Liver (tissue), 9 donors: ENCODE data around the gene CEMIP. TPM values are rescaled to one million over a fixed set of nuclear protein-coding genes. Genes with fewer than 3 reads are reported as not detected.

Source experiments
- DNase-seq: peaks from one replicate; pipeline ENCODE4 v3.0.0-alpha.2; 2017; ENCODE audit warnings: low spot score
- H3K27ac ChIP-seq, 2 donors: one replicate each; pipeline ENCODE4 v1.7.0; 2013; ENCODE audit warnings: inconsistent platforms in 2 of 2, low read length in 2 of 2, control low read depth in 1 of 2, low read depth in 1 of 2, mild to moderate bottlenecking in 1 of 2
- H3K27me3 ChIP-seq, 4 donors: one replicate each; pipeline versions ENCODE4 v1.6.1 to v1.7.0; 2013; ENCODE audit warnings: low read length in 3 of 4, inconsistent platforms in 1 of 4, mild to moderate bottlenecking in 1 of 4, moderate library complexity in 1 of 4; ENCODE audit not compliant: control insufficient read depth in 4 of 4, insufficient read depth in 4 of 4
- H3K36me3 ChIP-seq, 4 donors: one replicate each; pipeline versions ENCODE4 v1.6.1 to v1.7.0; 2013; ENCODE audit warnings: low read length in 3 of 4, mild to moderate bottlenecking in 3 of 4, low read depth in 1 of 4, moderate library complexity in 1 of 4; ENCODE audit not compliant: control insufficient read depth in 4 of 4, insufficient read depth in 3 of 4
- H3K4me1 ChIP-seq, 4 donors: one replicate each; pipeline versions ENCODE4 v1.6.1 to v1.7.0; 2013; ENCODE audit warnings: low read length in 3 of 4, mild to moderate bottlenecking in 3 of 4, moderate library complexity in 1 of 4; ENCODE audit not compliant: control insufficient read depth in 4 of 4, insufficient read depth in 4 of 4
- H3K4me3 ChIP-seq, 3 donors: one replicate each; pipeline versions ENCODE4 v1.6.1 to v1.7.0; 2013; ENCODE audit warnings: low read length in 3 of 3, control low read depth in 1 of 3, low read depth in 1 of 3, mild to moderate bottlenecking in 1 of 3
- H3K9ac ChIP-seq, 2 donors: one replicate each; pipeline ENCODE4 v1.7.0; 2013; ENCODE audit warnings: low read length in 2 of 2, mild to moderate bottlenecking in 2 of 2, moderate library complexity in 2 of 2, control low read depth in 1 of 2, low read depth in 1 of 2
- H3K9me3 ChIP-seq, 4 donors: one replicate each; pipeline versions ENCODE4 v1.6.1 to v1.7.0; 2013; ENCODE audit warnings: low read length in 3 of 4; ENCODE audit not compliant: control insufficient read depth in 4 of 4
- EGR1 ChIP-seq, 2 donors: IDR thresholded peaks; 2 replicates each; pipeline ENCODE4 v1.6.1; 2016 to 2018; ENCODE audit warnings: antibody characterized with exemption in 2 of 2, low read depth in 2 of 2
- FOXA1 ChIP-seq: IDR thresholded peaks from 2 replicates; pipeline ENCODE4 v1.6.1; 2016; ENCODE audit warnings: antibody characterized with exemption
- FOXA2 ChIP-seq: IDR thresholded peaks from 2 replicates; pipeline ENCODE4 v1.6.1; 2016; ENCODE audit warnings: antibody characterized with exemption
- GABPA ChIP-seq, 2 donors: IDR thresholded peaks in 1 of 2; conservative IDR thresholded peaks in 1 of 2; 2 replicates each; pipeline ENCODE4 v1.6.1; 2016; ENCODE audit warnings: antibody characterized with exemption in 2 of 2, mild to moderate bottlenecking in 1 of 2, moderate library complexity in 1 of 2
- JUND ChIP-seq, 2 donors: IDR thresholded peaks; 2 replicates each; pipeline ENCODE4 v1.6.1; 2016; ENCODE audit warnings: antibody characterized with exemption in 2 of 2
- NR2F2 ChIP-seq: IDR thresholded peaks from 2 replicates; pipeline ENCODE4 v1.6.1; 2016; ENCODE audit warnings: antibody characterized with exemption
- RXRA ChIP-seq, 2 donors: IDR thresholded peaks; 2 replicates each; pipeline ENCODE4 v1.6.1; 2017 to 2018; ENCODE audit warnings: antibody characterized with exemption in 2 of 2, mild to moderate bottlenecking in 1 of 2
- SP1 ChIP-seq: IDR thresholded peaks from 2 replicates; pipeline ENCODE4 v1.6.1; 2018; ENCODE audit warnings: antibody characterized with exemption, mild to moderate bottlenecking
- TAF1 ChIP-seq: conservative IDR thresholded peaks from 2 replicates; pipeline ENCODE4 v1.6.1; 2016; ENCODE audit warnings: antibody characterized with exemption, mild to moderate bottlenecking
- YY1 ChIP-seq: IDR thresholded peaks from 2 replicates; pipeline ENCODE4 v1.6.1; 2016; ENCODE audit warnings: antibody characterized with exemption, mild to moderate bottlenecking
- WGBS: extraction: QIAGEN DNeasy Blood & Tissue Kit; methylation state at CpG from one replicate; pipeline ENCODE4 v1.1.7; 2013; 5-methylcytosine and 5-hydroxymethylcytosine counted together
- polyA plus RNA-seq, 2 donors: library from polyadenylated mRNA; stranded (reverse) in 1 of 2; unstranded in 1 of 2; fragments of 200-250 nt in 1 of 2; fragments of >200 nt in 1 of 2; fragmentation: Nextera tagmentation in 1 of 2; extraction: Ambion mirVana in 1 of 2; gene quantifications; one replicate each; pipeline versions ENCODE4 v1.2.1 to v1.2.3, GENCODE V29; 2013 to 2015
- total RNA-seq, 2 donors: library from RNA; depleted of rRNA; stranded (reverse); fragments of >200 nt; gene quantifications; one replicate each; pipeline ENCODE4 v1.2.3, GENCODE V29; 2014
- TF ChIP-seq, protein P1 (sequence below): IDR thresholded peaks from 2 replicates; pipeline ENCODE4 v1.6.1; 2016; ENCODE audit warnings: antibody characterized with exemption
- TF ChIP-seq, protein P2 (sequence below): IDR thresholded peaks from 2 replicates; pipeline ENCODE4 v1.6.1; 2016; ENCODE audit warnings: antibody characterized with exemption
- TF ChIP-seq, protein P3 (sequence below): fragments of 150-350 bp; IDR thresholded peaks from 2 replicates; pipeline ENCODE4 v1.5.1; 2017; ENCODE audit warnings: improper control_type of control experiment, low read depth, low read length; ENCODE audit not compliant: missing input control
- TF ChIP-seq, protein P4 (sequence below): IDR thresholded peaks from 2 replicates; pipeline ENCODE4 v1.6.1; 2016; ENCODE audit warnings: antibody characterized with exemption, mild to moderate bottlenecking
- donor health status: healthy.
- donor health status: healthy.
- donor health status: healthy.
- donor health status: healthy.
- donor health status: healthy.

The CEMIP gene
- total and polyA plus RNA-seq, 4 donors, result under 0.01 to 0.89 (median 0.21) TPM

DNA sequence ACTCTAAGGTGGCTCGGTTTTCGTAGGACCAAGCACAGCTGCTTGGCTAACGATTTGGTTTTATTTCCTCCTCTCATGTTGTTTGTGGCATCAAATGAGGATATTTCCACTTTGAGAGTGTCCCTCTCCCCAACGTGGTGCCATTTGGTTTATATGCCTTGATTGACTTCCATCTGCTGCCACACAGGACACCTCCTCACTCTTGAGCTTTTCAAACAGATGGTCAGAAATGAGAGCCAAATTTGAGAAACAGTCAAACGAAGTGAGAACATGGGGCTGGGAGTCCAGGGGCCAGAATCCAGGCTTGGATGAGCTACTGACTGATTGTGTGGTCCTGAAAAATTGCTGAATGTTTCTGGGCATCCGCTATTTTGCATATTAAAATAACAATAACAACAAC, 43.5 kb downstream of the CEMIP start:
- H3K4me3 ChIP-seq, result no peak overlapping the region
- H3K9ac ChIP-seq, result no peak overlapping the region
- no peaks in the 10 kb centered on the region for H3K36me3 ChIP-seq
- DNase-seq, result no peak
- H3K9me3 ChIP-seq, result peaks cover 0 to 3% (median 0%) of the 10 kb centered on the region in 4 donors
- H3K4me1 ChIP-seq, result no peaks in the 10 kb centered on the region
- peaks cover 0 to 9% (median 0%) of the 10 kb centered on the region in 4 donors for H3K27me3 ChIP-seq
- TF ChIP-seq JUND (IDR thresholded peaks at IDR 0.05), result no peak
- TF ChIP-seq GABPA (IDR thresholded peaks at IDR 0.05 in 1 of 2, conservative IDR thresholded peaks at IDR 0.05 in 1 of 2), result no peak
- no peak for TF ChIP-seq FOXA1
- TF ChIP-seq, protein P1, sequence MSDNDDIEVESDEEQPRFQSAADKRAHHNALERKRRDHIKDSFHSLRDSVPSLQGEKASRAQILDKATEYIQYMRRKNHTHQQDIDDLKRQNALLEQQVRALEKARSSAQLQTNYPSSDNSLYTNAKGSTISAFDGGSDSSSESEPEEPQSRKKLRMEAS, result no peak
- TF ChIP-seq RXRA (IDR thresholded peaks at IDR 0.05), result no peak
- no peak for TF ChIP-seq FOXA2
- TF ChIP-seq, protein P2, sequence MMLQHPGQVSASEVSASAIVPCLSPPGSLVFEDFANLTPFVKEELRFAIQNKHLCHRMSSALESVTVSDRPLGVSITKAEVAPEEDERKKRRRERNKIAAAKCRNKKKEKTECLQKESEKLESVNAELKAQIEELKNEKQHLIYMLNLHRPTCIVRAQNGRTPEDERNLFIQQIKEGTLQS, result no peak
- TF ChIP-seq, protein P3, sequence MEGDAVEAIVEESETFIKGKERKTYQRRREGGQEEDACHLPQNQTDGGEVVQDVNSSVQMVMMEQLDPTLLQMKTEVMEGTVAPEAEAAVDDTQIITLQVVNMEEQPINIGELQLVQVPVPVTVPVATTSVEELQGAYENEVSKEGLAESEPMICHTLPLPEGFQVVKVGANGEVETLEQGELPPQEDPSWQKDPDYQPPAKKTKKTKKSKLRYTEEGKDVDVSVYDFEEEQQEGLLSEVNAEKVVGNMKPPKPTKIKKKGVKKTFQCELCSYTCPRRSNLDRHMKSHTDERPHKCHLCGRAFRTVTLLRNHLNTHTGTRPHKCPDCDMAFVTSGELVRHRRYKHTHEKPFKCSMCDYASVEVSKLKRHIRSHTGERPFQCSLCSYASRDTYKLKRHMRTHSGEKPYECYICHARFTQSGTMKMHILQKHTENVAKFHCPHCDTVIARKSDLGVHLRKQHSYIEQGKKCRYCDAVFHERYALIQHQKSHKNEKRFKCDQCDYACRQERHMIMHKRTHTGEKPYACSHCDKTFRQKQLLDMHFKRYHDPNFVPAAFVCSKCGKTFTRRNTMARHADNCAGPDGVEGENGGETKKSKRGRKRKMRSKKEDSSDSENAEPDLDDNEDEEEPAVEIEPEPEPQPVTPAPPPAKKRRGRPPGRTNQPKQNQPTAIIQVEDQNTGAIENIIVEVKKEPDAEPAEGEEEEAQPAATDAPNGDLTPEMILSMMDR, result no peak
- no peak for TF ChIP-seq NR2F2
- no peak for TF ChIP-seq TAF1
- TF ChIP-seq EGR1 (IDR thresholded peaks at IDR 0.05; ENCODE audit: low read depth in 2 of 2), result no peak
- TF ChIP-seq, protein P4, sequence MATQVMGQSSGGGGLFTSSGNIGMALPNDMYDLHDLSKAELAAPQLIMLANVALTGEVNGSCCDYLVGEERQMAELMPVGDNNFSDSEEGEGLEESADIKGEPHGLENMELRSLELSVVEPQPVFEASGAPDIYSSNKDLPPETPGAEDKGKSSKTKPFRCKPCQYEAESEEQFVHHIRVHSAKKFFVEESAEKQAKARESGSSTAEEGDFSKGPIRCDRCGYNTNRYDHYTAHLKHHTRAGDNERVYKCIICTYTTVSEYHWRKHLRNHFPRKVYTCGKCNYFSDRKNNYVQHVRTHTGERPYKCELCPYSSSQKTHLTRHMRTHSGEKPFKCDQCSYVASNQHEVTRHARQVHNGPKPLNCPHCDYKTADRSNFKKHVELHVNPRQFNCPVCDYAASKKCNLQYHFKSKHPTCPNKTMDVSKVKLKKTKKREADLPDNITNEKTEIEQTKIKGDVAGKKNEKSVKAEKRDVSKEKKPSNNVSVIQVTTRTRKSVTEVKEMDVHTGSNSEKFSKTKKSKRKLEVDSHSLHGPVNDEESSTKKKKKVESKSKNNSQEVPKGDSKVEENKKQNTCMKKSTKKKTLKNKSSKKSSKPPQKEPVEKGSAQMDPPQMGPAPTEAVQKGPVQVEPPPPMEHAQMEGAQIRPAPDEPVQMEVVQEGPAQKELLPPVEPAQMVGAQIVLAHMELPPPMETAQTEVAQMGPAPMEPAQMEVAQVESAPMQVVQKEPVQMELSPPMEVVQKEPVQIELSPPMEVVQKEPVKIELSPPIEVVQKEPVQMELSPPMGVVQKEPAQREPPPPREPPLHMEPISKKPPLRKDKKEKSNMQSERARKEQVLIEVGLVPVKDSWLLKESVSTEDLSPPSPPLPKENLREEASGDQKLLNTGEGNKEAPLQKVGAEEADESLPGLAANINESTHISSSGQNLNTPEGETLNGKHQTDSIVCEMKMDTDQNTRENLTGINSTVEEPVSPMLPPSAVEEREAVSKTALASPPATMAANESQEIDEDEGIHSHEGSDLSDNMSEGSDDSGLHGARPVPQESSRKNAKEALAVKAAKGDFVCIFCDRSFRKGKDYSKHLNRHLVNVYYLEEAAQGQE, result no peak
- TF ChIP-seq SP1, result no peak
- TF ChIP-seq YY1, result no peak
- 73% methylated on average over 6 of the region's 6 CpGs for WGBS
- no peak overlapping the region for H3K27ac ChIP-seq

DNA sequence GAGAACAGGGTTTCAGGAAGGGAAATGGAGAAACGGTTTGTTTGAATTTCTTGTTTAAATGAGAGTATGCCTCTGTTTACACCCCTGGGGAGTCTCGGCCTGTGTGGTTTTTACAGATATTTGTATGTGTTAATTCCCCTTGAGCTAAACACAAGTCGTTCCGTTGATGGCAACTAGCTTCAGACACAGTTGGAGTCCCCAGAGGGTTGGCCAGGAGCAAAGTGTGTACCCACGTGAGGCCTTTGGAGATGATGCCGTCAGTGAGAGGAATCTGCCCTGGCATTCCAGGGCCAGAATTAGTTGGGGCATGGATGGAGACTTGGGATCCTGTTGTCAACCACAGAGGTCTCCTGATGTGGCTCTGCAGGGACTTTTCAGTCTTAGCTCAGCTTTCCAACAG, 44.0 kb downstream of the CEMIP start:
- peaks cover 0 to 6% (median 0%) of the 10 kb centered on the region in 4 donors for H3K27me3 ChIP-seq
- no peak for DNase-seq
- H3K4me3 ChIP-seq, result no peak overlapping the region
- TF ChIP-seq, protein P3, result no peak
- H3K4me1 ChIP-seq, result no peaks in the 10 kb centered on the region
- peaks cover 0 to under 1% (median 0%) of the 10 kb centered on the region in 4 donors for H3K9me3 ChIP-seq
- WGBS, result 63% methylated on average over 6 of the region's 6 CpGs
- no peak overlapping the region for H3K9ac ChIP-seq
- no peaks in the 10 kb centered on the region for H3K36me3 ChIP-seq
- no peak overlapping the region for H3K27ac ChIP-seq
